ENCODE measurements around the gene DMD.
A peak's percentile ranks its signal among the peaks of the same experiment; 100 is the strongest.

Gene DMD

GRCh38 chrX:31170792-31171191, 2040.6 kb downstream of the DMD start:
- no peak for DNase-seq (ENCODE audit: low read depth)

GRCh38 chrX:31168551-31168950, 2042.8 kb downstream of the DMD start:
- DNase-seq (ENCODE audit: low read depth), result no peak

- DNase-seq (ENCODE audit: low read depth), result no peak
These were observed 2044.5 kb downstream of the DMD start for GRCh38 chrX:31166832-31167231.

GRCh38 chrX:31166416-31166815, 2044.9 kb downstream of the DMD start:
- DNase-seq (ENCODE audit: low read depth), result no peak

- no peak for DNase-seq (ENCODE audit: low read depth)
These were observed 2045.9 kb downstream of the DMD start for GRCh38 chrX:31165241-31166035.

- DNase-seq (ENCODE audit: low read depth), result no peak
These were observed 2056.4 kb downstream of the DMD start for GRCh38 chrX:31154946-31155345.

GRCh38 chrX:31153475-31154047, 2057.8 kb downstream of the DMD start:
- DNase-seq (ENCODE audit: low read depth), result no peak

- no peak for DNase-seq (ENCODE audit: low read depth)
These were observed 2064.2 kb downstream of the DMD start for GRCh38 chrX:31147175-31147574.

- DNase-seq (ENCODE audit: low read depth), result no peak
These were observed 2071.4 kb downstream of the DMD start for GRCh38 chrX:31139961-31140360.

GRCh38 chrX:31138124-31138523, 2073.2 kb downstream of the DMD start:
- no peak for DNase-seq (ENCODE audit: low read depth)

- DNase-seq (ENCODE audit: low read depth), result no peak
These were observed 2075.2 kb downstream of the DMD start for GRCh38 chrX:31136144-31136611.

GRCh38 chrX:31132821-31133241, 2078.5 kb downstream of the DMD start:
- DNase-seq (ENCODE audit: low read depth), result no peak

- DNase-seq (ENCODE audit: low read depth), result peak; percentile 48
These were observed 2080.7 kb downstream of the DMD start for GRCh38 chrX:31130457-31131220.

GRCh38 chrX:31128855-31129254, 2082.5 kb downstream of the DMD start:
- DNase-seq (ENCODE audit: low read depth), result no peak

- no peak for DNase-seq (ENCODE audit: low read depth)
These were observed 2083.6 kb downstream of the DMD start for GRCh38 chrX:31127716-31128115.

- peak; percentile 4 for DNase-seq (ENCODE audit: low read depth)
These were observed 2085.1 kb downstream of the DMD start for GRCh38 chrX:31126205-31126604.

GRCh38 chrX:31124536-31124935, 2086.8 kb downstream of the DMD start:
- no peak for DNase-seq (ENCODE audit: low read depth)

GRCh38 chrX:31123335-31123734, 2088.0 kb downstream of the DMD start:
- DNase-seq (ENCODE audit: low read depth), result no peak

- no peak for DNase-seq (ENCODE audit: low read depth)
These were observed 2094.1 kb downstream of the DMD start for GRCh38 chrX:31117266-31117665.

- DNase-seq (ENCODE audit: low read depth), result no peak
These were observed 2096.0 kb downstream of the DMD start for GRCh38 chrX:31115398-31115797.

- DNase-seq (ENCODE audit: low read depth), result no peak
These were observed 2096.5 kb downstream of the DMD start for GRCh38 chrX:31114858-31115257.

GRCh38 chrX:31112226-31112999, 2098.9 kb downstream of the DMD start:
- no peak for DNase-seq (ENCODE audit: low read depth)
